Hepatocyte (in vitro differentiated cells): ENCODE results near the gene STAT5A. TPM values are rescaled to one million over a fixed set of nuclear protein-coding genes. Genes with fewer than 3 reads are reported as not detected.

ENCODE experiments used
- DNase-seq: peaks from one replicate; pipeline ENCODE4 v3.0.0-alpha.2; 2016; ENCODE audit warnings: low spot score
- H2AFZ ChIP-seq: fragments of 200-600 bp; sonication (generic); 2 replicates; pipeline ENCODE4 v1.6.0; 2016; ENCODE audit warnings: antibody characterized with exemption, mild to moderate bottlenecking
- H3K27ac ChIP-seq: fragments of 200-600 bp; sonication (generic); 2 replicates; pipeline ENCODE4 v1.5.1; 2016; ENCODE audit warnings: mild to moderate bottlenecking
- H3K27me3 ChIP-seq: fragments of 200-600 bp; sonication (generic); 2 replicates; pipeline ENCODE4 v1.6.1; 2016
- H3K36me3 ChIP-seq: fragments of 200-600 bp; sonication (generic); replicated peaks from 2 replicates; pipeline ENCODE4 v1.5.1; 2016; ENCODE audit warnings: low read depth; ENCODE audit not compliant: insufficient read depth
- H3K4me1 ChIP-seq: fragments of 200-600 bp; sonication (generic); 2 replicates; pipeline ENCODE4 v1.5.1; 2016; ENCODE audit warnings: mild to moderate bottlenecking, moderate library complexity; ENCODE audit not compliant: insufficient read depth
- H3K4me2 ChIP-seq: fragments of 200-600 bp; sonication (generic); 2 replicates; pipeline ENCODE4 v1.6.0; 2016
- H3K4me3 ChIP-seq: fragments of 200-600 bp; sonication (generic); 2 replicates; pipeline ENCODE4 v1.5.1; 2016; ENCODE audit warnings: mild to moderate bottlenecking
- H3K79me2 ChIP-seq: fragments of 200-600 bp; sonication (generic); 2 replicates; pipeline ENCODE4 v1.6.0; 2017; ENCODE audit warnings: mild to moderate bottlenecking
- H3K9me2 ChIP-seq: fragments of 200-600 bp; sonication (generic); replicated peaks from 2 replicates; pipeline ENCODE4 v1.6.0; 2017; ENCODE audit warnings: mild to moderate bottlenecking; ENCODE audit not compliant: insufficient read depth
- H3K9me3 ChIP-seq: fragments of 200-600 bp; sonication (generic); 2 replicates; pipeline ENCODE4 v1.5.1; 2016; ENCODE audit warnings: low read depth, mild to moderate bottlenecking
- H4K20me1 ChIP-seq: fragments of 200-600 bp; sonication (generic); 2 replicates; pipeline ENCODE4 v1.6.0; 2016; ENCODE audit warnings: mild to moderate bottlenecking; ENCODE audit not compliant: insufficient read depth, poor library complexity, severe bottlenecking
- EZH2 ChIP-seq: fragments of 200-600 bp; sonication (generic); IDR thresholded peaks from 2 replicates; pipeline ENCODE4 v1.6.1; 2016; ENCODE audit warnings: antibody characterized with exemption, mild to moderate bottlenecking, borderline replicate concordance
- EZH2phosphoT487 ChIP-seq: fragments of 200-600 bp; sonication (generic); IDR thresholded peaks from one replicate; pipeline ENCODE4 v1.6.1; 2018; ENCODE audit warnings: antibody characterized with exemption, mild to moderate bottlenecking, low read depth, moderate library complexity; ENCODE audit not compliant: unreplicated experiment, severe bottlenecking
- WGBS: methylation state at CpG from one replicate; pipeline ENCODE4 v1.1.6; 2016; ENCODE audit warnings: low lambda C conversion rate; ENCODE audit errors: missing lambda C conversion rate; 5-methylcytosine and 5-hydroxymethylcytosine counted together
- polyA plus RNA-seq: library from polyadenylated mRNA; unstranded; fragments of >200 nt; fragmentation: Nextera tagmentation; extraction: Ambion mirVana; gene quantifications from 2 replicates; pipeline ENCODE4 v1.2.1, GENCODE V29; 2016
- total RNA-seq: library from RNA; depleted of rRNA; stranded (reverse); fragments of >200 nt; gene quantifications from 2 replicates; pipeline ENCODE4 v1.2.3, GENCODE V29; 2014
- TF ChIP-seq, protein P1 (sequence below): fragments of 200-600 bp; sonication (generic); IDR thresholded peaks from 2 replicates; pipeline ENCODE4 v1.5.1; 2016; ENCODE audit warnings: antibody characterized with exemption, mild to moderate bottlenecking; ENCODE audit not compliant: poor library complexity

Gene STAT5A
- total and polyA plus RNA-seq, 2 experiments from 2014 or later = 5.5 to 6.1 TPM

DNA sequence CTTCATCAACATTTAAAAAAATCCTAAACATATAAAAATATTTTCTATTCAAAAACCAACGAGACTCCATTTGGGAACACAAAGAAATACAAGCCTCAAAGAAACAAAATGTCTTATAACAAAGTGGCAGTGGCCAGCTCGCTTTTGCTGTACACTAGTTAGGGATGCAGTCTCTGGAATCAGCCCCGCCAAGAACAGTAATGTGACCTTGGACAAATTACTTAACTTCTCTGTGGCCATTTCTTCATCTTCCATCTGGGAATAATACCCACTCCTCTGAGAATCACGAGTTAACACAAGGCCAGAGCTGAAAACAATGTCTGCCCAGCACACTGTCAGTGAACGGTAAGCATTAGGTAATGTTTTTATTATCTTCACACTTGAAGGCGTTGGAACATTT lies 17.7 kb upstream of the STAT5A start:
- no peaks in the 10 kb centered on the region for H3K36me3 ChIP-seq
- H3K4me1 ChIP-seq = peaks cover 27% of the 10 kb centered on the region
- H3K27me3 ChIP-seq = no peaks in the 10 kb centered on the region
- 85% methylated on average over 6 of the region's 6 CpGs for WGBS
- H2AFZ ChIP-seq = no peak overlapping the region
- TF ChIP-seq EZH2phosphoT487 (no peak), EZH2 (no peak)
- TF ChIP-seq, protein P1, sequence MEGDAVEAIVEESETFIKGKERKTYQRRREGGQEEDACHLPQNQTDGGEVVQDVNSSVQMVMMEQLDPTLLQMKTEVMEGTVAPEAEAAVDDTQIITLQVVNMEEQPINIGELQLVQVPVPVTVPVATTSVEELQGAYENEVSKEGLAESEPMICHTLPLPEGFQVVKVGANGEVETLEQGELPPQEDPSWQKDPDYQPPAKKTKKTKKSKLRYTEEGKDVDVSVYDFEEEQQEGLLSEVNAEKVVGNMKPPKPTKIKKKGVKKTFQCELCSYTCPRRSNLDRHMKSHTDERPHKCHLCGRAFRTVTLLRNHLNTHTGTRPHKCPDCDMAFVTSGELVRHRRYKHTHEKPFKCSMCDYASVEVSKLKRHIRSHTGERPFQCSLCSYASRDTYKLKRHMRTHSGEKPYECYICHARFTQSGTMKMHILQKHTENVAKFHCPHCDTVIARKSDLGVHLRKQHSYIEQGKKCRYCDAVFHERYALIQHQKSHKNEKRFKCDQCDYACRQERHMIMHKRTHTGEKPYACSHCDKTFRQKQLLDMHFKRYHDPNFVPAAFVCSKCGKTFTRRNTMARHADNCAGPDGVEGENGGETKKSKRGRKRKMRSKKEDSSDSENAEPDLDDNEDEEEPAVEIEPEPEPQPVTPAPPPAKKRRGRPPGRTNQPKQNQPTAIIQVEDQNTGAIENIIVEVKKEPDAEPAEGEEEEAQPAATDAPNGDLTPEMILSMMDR = no peak
- no peak overlapping the region for H3K4me3 ChIP-seq
- H3K9me3 ChIP-seq = no peaks in the 10 kb centered on the region
- H4K20me1 ChIP-seq = no peaks in the 10 kb centered on the region
- H3K9me2 ChIP-seq = no peaks in the 10 kb centered on the region
- DNase-seq = no peak
- peaks cover 97% of the 10 kb centered on the region for H3K79me2 ChIP-seq
- H3K27ac ChIP-seq = no peak overlapping the region
- no peak overlapping the region for H3K4me2 ChIP-seq

DNA sequence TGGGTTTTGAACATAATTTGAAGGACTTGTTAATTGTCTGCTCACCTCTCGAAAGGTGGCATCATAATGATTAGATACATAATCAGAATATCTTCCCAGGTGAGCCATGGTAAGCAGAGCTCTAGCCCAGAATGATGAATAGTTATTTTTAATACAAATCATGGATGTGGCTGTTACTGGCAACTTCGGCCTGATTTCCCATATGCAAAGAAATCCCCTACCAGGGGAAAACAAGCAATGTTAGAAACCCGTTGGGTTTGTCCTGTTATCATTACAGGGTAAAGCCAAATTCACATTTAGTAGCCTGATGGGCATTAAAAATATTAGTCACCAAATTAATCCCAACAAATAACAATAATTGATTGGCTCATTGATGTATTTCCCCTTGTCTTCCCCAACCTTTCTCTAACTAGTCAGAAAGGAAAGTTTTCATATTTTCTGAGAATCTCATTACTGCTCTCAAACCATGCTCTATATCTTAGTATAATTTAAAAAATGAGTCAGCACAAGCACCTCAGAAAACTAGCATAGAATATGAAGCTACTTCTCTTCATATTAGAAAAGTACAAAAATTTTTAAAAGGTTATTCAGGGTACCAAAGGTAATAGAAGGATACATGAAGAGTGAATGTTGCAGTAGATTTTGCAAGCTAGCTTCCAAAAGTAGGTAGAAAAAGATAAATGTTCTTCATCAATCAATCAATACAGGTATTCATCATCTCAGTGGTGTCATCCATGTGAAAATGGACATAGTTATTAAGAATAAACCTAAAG lies 17.1 kb upstream of the STAT5A start:
- Histone ChIP-seq H3K4me1 (peaks cover 27% of the 10 kb centered on the region), H3K9me2 (no peaks in the 10 kb centered on the region), H3K9me3 (no peaks in the 10 kb centered on the region), H3K27ac (no peak overlapping the region), H3K4me3 (no peak overlapping the region), H3K79me2 (peaks cover 93% of the 10 kb centered on the region), H3K4me2 (no peak overlapping the region), H2AFZ (no peak overlapping the region), H4K20me1 (no peaks in the 10 kb centered on the region), H3K27me3 (no peaks in the 10 kb centered on the region), H3K36me3 (no peaks in the 10 kb centered on the region)
- TF ChIP-seq EZH2 (no peak), EZH2phosphoT487 (no peak)
- TF ChIP-seq, protein P1 = no peak
- DNase-seq = no peak
- 99% methylated on average over 3 of the region's 3 CpGs for WGBS

DNA sequence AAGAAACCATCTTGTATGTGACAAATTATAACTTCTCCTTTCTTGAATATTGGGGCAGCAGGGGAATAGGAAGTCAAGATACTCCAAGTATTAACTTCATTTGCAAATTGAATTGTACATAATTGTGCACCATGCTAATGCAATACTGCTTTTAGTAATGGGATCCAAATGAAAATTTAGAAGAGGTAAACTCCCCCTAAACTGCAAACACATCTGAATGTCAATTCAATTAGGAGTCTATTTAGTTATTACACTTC lies 16.6 kb upstream of the STAT5A start:
- Histone ChIP-seq H3K36me3 (no peaks in the 10 kb centered on the region), H3K79me2 (peaks cover 88% of the 10 kb centered on the region), H2AFZ (no peak overlapping the region), H3K9me2 (no peaks in the 10 kb centered on the region), H4K20me1 (no peaks in the 10 kb centered on the region), H3K4me1 (peaks cover 27% of the 10 kb centered on the region), H3K4me2 (no peak overlapping the region), H3K27me3 (no peaks in the 10 kb centered on the region), H3K4me3 (no peak overlapping the region), H3K27ac (no peak overlapping the region), H3K9me3 (no peaks in the 10 kb centered on the region)
- DNase-seq = no peak
- TF ChIP-seq EZH2 = no peak
- no peak for TF ChIP-seq EZH2phosphoT487
- TF ChIP-seq, protein P1 = no peak
